ENCODE data around the gene GSDME.
A peak's percentile ranks its signal among the peaks of the same experiment; 100 is the strongest.

GSDME gene

DNA sequence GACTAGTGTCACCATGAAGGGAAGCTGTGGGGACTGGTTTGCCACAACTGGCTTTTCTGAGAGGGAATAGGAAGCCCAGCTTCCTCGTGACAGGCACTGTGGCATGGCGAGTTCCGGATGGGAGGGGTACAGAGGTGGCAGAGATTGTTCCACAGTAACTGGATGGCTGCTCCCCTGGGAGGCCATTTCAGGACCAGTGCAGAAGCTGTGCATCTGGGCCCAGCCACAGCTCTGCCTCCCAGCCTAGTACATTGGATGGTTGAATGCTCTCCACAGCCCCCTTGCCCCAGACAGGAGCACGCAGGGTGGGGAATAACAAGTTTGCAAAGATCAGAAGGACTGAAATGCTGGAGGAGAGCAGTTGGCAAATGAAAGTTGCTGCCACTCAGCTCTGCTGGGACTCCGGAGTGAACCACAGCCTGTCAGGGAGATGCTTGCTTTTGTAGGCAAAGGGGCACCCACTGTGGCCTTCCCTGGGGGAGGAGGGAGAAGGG, 51.8 kb downstream of the GSDME start:
- H3K27ac Mint-ChIP-seq: no peak overlapping the region
- peaks cover 51% of the 10 kb centered on the region for H3K36me3 Mint-ChIP-seq (ENCODE audit: low read depth)
- H3K27me3 Mint-ChIP-seq (ENCODE audit: low read depth, poor library complexity): no peaks in the 10 kb centered on the region
- no peak for DNase-seq
- H3K4me1 Mint-ChIP-seq: peaks cover 18% of the 10 kb centered on the region
- no peaks in the 10 kb centered on the region for H3K9me3 Mint-ChIP-seq
- H3K4me3 Mint-ChIP-seq: no peak overlapping the region
- TF ChIP-seq, protein P1, sequence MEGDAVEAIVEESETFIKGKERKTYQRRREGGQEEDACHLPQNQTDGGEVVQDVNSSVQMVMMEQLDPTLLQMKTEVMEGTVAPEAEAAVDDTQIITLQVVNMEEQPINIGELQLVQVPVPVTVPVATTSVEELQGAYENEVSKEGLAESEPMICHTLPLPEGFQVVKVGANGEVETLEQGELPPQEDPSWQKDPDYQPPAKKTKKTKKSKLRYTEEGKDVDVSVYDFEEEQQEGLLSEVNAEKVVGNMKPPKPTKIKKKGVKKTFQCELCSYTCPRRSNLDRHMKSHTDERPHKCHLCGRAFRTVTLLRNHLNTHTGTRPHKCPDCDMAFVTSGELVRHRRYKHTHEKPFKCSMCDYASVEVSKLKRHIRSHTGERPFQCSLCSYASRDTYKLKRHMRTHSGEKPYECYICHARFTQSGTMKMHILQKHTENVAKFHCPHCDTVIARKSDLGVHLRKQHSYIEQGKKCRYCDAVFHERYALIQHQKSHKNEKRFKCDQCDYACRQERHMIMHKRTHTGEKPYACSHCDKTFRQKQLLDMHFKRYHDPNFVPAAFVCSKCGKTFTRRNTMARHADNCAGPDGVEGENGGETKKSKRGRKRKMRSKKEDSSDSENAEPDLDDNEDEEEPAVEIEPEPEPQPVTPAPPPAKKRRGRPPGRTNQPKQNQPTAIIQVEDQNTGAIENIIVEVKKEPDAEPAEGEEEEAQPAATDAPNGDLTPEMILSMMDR (IDR thresholded peaks at IDR 0.05): no peak

DNA sequence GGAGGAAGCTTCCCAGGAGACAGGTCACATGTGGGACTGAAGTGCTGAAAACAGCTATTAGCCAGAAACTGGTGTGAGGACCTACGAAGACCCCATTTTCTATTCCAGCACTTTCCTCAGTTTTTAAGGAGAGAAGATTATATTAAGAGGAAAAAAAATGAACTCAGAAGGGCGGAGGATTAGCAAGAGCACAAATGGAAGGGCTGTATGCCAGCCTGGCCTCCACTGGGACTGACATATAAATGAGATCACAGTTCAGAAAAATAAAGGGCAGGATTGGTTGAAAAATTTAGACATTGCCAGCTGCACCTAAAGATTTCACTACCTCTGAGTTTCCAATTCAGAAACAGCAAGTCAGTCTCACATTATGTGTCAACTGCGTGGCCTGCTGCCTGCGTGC, 53.0 kb downstream of the GSDME start:
- Mint-ChIP-seq H3K4me3 (no peak overlapping the region), H3K36me3 (ENCODE audit: low read depth) (peaks cover 39% of the 10 kb centered on the region), H3K4me1 (peaks cover 24% of the 10 kb centered on the region), H3K27me3 (ENCODE audit: low read depth, poor library complexity) (no peaks in the 10 kb centered on the region), H3K27ac (peak overlapping the region; percentile 69), H3K9me3 (no peaks in the 10 kb centered on the region)
- DNase-seq: no peak
- TF ChIP-seq, protein P1 (IDR thresholded peaks at IDR 0.05): no peak

DNA sequence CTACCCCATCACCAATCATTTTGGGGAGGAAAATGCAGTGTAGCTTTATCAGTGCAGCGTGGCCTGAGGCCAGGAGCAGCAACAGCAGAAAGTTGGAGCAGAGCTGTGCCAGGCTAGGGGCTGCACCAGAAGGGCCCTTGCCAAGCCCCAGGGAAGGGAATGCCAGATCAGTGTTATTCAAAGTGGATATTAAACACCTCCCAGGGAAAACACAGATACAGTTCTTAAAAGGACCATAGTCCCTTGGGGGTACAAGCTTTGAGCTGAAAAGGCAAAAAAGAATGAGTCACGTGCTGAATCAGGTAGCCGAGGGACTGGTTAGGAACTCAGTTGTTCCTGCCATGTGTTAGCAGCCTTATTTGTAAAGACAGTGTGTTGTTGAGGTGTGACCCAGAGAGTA, 54.0 kb downstream of the GSDME start:
- Mint-ChIP-seq H3K27ac (no peak overlapping the region), H3K9me3 (no peaks in the 10 kb centered on the region), H3K36me3 (ENCODE audit: low read depth) (peaks cover 36% of the 10 kb centered on the region), H3K4me1 (peaks cover 24% of the 10 kb centered on the region), H3K4me3 (no peak overlapping the region), H3K27me3 (ENCODE audit: low read depth, poor library complexity) (no peaks in the 10 kb centered on the region)
- DNase-seq: no peak
- TF ChIP-seq, protein P1 (IDR thresholded peaks at IDR 0.05): no peak

- H3K27me3 Mint-ChIP-seq (ENCODE audit: low read depth, poor library complexity): no peaks in the 10 kb centered on the region
- DNase-seq: no peak
- H3K4me3 Mint-ChIP-seq: no peak overlapping the region
- H3K4me1 Mint-ChIP-seq: peaks cover 24% of the 10 kb centered on the region
- H3K9me3 Mint-ChIP-seq: no peaks in the 10 kb centered on the region
- TF ChIP-seq, protein P1 (IDR thresholded peaks at IDR 0.05): no peak
- H3K27ac Mint-ChIP-seq: no peak overlapping the region
- H3K36me3 Mint-ChIP-seq (ENCODE audit: low read depth): peaks cover 31% of the 10 kb centered on the region
These were observed 54.5 kb downstream of the GSDME start for GRCh38 chr7:24702755-24703154.

- Mint-ChIP-seq H3K9me3 (no peaks in the 10 kb centered on the region), H3K27me3 (ENCODE audit: low read depth, poor library complexity) (no peaks in the 10 kb centered on the region), H3K27ac (no peak overlapping the region), H3K4me1 (peaks cover 18% of the 10 kb centered on the region), H3K36me3 (ENCODE audit: low read depth) (peaks cover 21% of the 10 kb centered on the region), H3K4me3 (no peak overlapping the region)
- TF ChIP-seq, protein P1 (IDR thresholded peaks at IDR 0.05): no peak
- DNase-seq: no peak
These were observed 55.7 kb downstream of the GSDME start for GRCh38 chr7:24701261-24702235.
